Fibroblast of the aortic adventitia (primary cell): Measurements from ENCODE around the gene CDCP2. TPM values are rescaled to one million over a fixed set of nuclear protein-coding genes. Genes with fewer than 3 reads are reported as not detected.

Experiments
- DNase-seq: peaks from one replicate; pipeline ENCODE4 v3.0.0-alpha.2; 2010; ENCODE audit warnings: low read depth
- H3K4me3 ChIP-seq: 2 replicates; pipeline ENCODE4 v1.5.1; 2011; ENCODE audit warnings: low read depth, mild to moderate bottlenecking, control low read depth, low read length, moderate library complexity
- CTCF ChIP-seq: IDR thresholded peaks from 2 replicates; pipeline ENCODE4 v1.5.1; 2011; ENCODE audit warnings: mild to moderate bottlenecking, low read length, control low read depth, inconsistent platforms; ENCODE audit not compliant: insufficient read depth
- total RNA-seq: library from RNA; depleted of rRNA; stranded (reverse); fragments of >200 nt; gene quantifications from 2 replicates; pipeline ENCODE4 v1.2.3, GENCODE V29; 2012; ENCODE audit warnings: low replicate concordance

The CDCP2 gene
- total RNA-seq = not detected in 2 replicates

DNA sequence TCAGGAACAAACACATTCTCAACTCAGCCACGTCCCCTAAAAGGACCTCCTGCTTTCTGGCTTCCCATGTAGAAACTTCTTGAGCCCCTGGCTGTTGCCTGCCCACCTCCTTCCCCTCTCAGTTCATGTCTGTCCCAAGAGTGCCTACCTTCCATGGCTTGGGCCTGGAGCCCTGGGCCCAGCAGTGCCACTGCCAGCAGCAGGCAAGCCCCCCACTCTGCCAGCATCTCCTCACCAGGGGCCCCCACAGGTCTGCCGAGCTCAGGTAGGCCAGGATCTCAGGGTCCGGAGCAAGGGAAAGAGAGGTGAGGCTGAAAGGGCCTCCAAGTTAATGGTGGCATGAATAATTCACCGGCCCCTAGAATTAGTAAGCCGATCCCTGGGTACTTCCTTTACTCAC lies at the start of gene CDCP2:
Gene CDCP2, minus strand, starts transcription at position 305 of the 400 bp plus-strand sequence. Its CDS starts 78 bp downstream, at position 227.
- TF ChIP-seq CTCF = no peak
- H3K4me3 ChIP-seq = peak within 1 kb of the TSS; percentile 6
- DNase-seq = no peak

- peak overlapping the region; percentile 94 for H3K4me3 ChIP-seq
- peak; percentile 14 for DNase-seq
- TF ChIP-seq CTCF = no peak
Observed at GRCh38 chr1:54200519-54200997, 47.8 kb upstream of the CDCP2 start.

DNA sequence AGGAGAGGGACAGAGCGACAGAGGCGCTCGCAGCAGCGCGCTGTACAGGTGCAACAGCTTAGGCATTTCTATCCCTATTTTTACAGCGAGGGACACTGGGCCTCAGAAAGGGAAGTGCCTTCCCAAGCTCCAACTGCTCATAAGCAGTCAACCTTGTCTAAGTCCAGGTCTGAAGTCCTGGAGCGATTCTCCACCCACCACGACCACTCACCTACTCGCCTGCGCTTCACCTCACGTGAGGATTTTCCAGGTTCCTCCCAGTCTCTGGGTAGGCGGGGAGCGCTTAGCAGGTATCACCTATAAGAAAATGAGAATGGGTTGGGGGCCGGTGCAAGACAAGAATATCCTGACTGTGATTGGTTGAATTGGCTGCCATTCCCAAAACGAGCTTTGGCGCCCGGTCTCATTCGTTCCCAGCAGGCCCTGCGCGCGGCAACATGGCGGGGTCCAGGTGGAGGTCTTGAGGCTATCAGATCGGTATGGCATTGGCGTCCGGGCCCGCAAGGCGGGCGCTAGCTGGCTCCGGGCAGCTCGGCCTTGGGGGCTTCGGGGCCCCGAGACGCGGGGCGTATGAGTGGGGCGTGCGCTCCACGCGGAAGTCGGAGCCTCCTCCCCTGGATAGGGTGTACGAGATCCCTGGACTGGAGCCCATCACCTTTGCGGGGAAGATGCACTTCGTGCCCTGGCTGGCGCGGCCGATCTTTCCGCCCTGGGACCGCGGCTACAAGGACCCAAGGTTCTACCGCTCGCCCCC lies 47.1 kb upstream of the CDCP2 start, which contains the start of the genes CYB5RL and MRPL37:
Gene CYB5RL, minus strand, starts transcription at position 266 of the 754 bp plus-strand sequence. CDS start 4,414 bp downstream, outside the sequence.
Gene MRPL37, plus strand, starts transcription at position 403 of the 754 bp plus-strand sequence. Its CDS starts 77 bp downstream, at position 480.
- peak; percentile 98 for DNase-seq
- TF ChIP-seq CTCF = no peak
- peak within 1 kb of the TSS; percentile 94 for H3K4me3 ChIP-seq

DNA sequence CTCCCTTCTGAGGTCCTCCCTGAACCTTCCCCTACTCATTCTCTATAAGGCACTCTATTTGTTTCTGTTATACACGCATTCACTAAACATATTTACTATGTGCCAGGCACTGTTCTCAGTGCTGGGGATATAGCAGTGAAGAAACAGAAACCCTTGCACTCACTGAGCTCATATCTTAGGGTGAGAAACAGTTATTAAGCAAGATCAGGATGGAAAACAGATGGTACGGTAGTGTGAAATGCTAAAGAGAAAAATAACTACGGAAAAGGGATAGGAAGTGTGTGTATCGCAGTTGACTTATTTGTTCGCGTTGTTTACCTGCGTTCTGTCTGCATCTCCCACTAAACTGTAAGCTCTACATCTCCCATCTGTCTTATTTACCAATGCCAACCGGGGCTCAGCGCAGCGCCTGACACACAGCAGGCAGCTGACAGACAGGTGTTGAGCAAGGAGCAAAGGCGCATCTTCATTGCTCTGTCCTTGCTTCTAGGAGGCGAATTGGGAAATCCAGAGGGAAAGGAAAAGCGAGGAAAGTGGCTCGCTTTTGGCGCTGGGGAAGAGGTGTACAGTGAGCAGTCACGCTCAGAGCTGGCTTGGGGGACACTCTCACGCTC lies 46.5 kb upstream of the CDCP2 start:
- peak; percentile 18 for DNase-seq
- TF ChIP-seq CTCF = no peak
- H3K4me3 ChIP-seq = peak overlapping the region; percentile 94

DNA sequence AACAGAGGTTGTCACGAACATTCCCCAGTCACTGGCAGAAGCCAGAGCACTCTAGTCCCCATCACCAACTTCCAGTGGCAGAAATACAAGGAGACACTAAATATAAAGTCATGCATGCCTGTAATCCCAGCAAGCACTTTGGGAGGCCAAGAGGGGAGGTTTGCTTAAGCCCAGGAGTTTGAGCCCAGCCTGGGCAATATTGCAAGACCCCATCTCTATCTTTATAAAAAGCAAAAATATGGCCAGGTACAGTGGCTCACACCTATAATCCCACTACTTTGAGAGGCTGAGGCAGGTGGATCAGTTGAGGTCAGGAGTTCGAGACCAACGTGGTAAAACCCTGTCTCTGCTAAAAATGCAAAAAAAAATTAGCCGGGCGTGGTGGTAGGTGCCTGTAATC lies 40.7 kb upstream of the CDCP2 start:
- TF ChIP-seq CTCF = no peak
- no peak overlapping the region for H3K4me3 ChIP-seq
- DNase-seq = no peak

GRCh38 chr1:54191525-54191924 lies 38.7 kb upstream of the CDCP2 start:
- DNase-seq = no peak
- TF ChIP-seq CTCF = no peak
- no peak overlapping the region for H3K4me3 ChIP-seq
